Measurements from ENCODE around the gene PRRC2C.

DNA sequence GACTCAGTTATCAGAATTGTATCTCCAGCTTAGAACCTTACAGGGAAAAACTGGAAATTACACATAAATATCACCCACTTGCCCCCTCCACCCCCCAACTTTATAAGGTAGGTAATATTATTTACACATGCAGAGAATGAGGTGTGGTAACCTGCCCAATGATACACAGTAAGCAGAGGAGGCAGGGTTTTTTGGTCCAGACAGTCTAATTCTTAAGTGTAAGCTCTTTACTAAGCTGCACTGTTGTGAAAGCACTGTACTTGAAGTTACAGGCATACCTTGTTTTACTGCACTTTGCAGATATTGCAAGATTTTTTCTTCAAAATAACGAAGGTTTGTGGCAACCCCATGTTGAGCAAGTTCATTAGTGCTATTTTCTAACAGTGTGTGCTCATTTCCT, 111.9 kb downstream of the PRRC2C start:
- TF ChIP-seq, protein P1, sequence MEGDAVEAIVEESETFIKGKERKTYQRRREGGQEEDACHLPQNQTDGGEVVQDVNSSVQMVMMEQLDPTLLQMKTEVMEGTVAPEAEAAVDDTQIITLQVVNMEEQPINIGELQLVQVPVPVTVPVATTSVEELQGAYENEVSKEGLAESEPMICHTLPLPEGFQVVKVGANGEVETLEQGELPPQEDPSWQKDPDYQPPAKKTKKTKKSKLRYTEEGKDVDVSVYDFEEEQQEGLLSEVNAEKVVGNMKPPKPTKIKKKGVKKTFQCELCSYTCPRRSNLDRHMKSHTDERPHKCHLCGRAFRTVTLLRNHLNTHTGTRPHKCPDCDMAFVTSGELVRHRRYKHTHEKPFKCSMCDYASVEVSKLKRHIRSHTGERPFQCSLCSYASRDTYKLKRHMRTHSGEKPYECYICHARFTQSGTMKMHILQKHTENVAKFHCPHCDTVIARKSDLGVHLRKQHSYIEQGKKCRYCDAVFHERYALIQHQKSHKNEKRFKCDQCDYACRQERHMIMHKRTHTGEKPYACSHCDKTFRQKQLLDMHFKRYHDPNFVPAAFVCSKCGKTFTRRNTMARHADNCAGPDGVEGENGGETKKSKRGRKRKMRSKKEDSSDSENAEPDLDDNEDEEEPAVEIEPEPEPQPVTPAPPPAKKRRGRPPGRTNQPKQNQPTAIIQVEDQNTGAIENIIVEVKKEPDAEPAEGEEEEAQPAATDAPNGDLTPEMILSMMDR (IDR thresholded peaks at IDR 0.05) = no peak
- no peak for TF ChIP-seq FOXJ3 (CRISPR knock-in tag; IDR thresholded peaks at IDR 0.05)
- TF ChIP-seq TAF1 (IDR thresholded peaks at IDR 0.05; ENCODE audit: borderline replicate concordance, low read depth, low read length) = no peak
- TF ChIP-seq GABPA (IDR thresholded peaks at IDR 0.05; ENCODE audit: low read depth) = no peak
- TF ChIP-seq TEAD4 (IDR thresholded peaks at IDR 0.05; ENCODE audit: borderline replicate concordance, insufficient read depth) = no peak
- TF ChIP-seq POLR2AphosphoS5 (IDR thresholded peaks at IDR 0.05; ENCODE audit: low read depth, low read length) = no peak
- TF ChIP-seq MEF2A (IDR thresholded peaks at IDR 0.05; ENCODE audit: borderline replicate concordance, low read depth) = no peak
- TF ChIP-seq, protein P2, sequence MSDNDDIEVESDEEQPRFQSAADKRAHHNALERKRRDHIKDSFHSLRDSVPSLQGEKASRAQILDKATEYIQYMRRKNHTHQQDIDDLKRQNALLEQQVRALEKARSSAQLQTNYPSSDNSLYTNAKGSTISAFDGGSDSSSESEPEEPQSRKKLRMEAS (IDR thresholded peaks at IDR 0.05; ENCODE audit: low read depth) = no peak
- TF ChIP-seq, protein P3, sequence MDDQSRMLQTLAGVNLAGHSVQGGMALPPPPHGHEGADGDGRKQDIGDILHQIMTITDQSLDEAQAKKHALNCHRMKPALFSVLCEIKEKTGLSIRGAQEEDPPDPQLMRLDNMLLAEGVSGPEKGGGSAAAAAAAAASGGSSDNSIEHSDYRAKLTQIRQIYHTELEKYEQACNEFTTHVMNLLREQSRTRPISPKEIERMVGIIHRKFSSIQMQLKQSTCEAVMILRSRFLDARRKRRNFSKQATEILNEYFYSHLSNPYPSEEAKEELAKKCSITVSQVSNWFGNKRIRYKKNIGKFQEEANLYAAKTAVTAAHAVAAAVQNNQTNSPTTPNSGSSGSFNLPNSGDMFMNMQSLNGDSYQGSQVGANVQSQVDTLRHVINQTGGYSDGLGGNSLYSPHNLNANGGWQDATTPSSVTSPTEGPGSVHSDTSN (IDR thresholded peaks at IDR 0.05) = no peak
- TF ChIP-seq MXI1 (IDR thresholded peaks at IDR 0.05; ENCODE audit: low read depth, low read length) = no peak
- TF ChIP-seq SMC3 (IDR thresholded peaks at IDR 0.05; ENCODE audit: low read depth, low read length) = no peak
- TF ChIP-seq EZH2phosphoT487 (IDR thresholded peaks at IDR 0.05; ENCODE audit: borderline replicate concordance, low read depth) = no peak

All from SK-N-SH (cell line).